Left ventricle myocardium superior (tissue), 1 donor: ENCODE results near the gene ABCC1. TPM values are rescaled to one million over a fixed set of nuclear protein-coding genes. Genes with fewer than 3 reads are reported as not detected.
"Not testable (repeated sequence)": the region's sequence is repeated elsewhere in the genome, so short reads cannot be mapped to it uniquely, and the experiment has no call there.

Source experiments
- ATAC-seq: fragments of 200-7000 bp; cut with Tn5 transposase; one replicate; pipeline ENCODE4 v1.9.1; 2020; ENCODE audit warnings: mild to moderate bottlenecking, moderate library complexity
- DNase-seq: peaks from one replicate; pipeline ENCODE4 v3.0.0-alpha.2; 2020
- intact Hi-C: fragments of 100-400 bp; cut with micrococcal nuclease; formaldehyde crosslinking; loops from one replicate; pipeline ENCODE4 v1.11.0; 2022
- total RNA-seq: library from RNA; stranded (reverse); fragmentation: NEBNext Ultra II Directional; extraction: Animal tissue kit (Norgen Biotek cat#: 25700); gene quantifications from one replicate; pipeline ENCODE4 v1.2.1, GENCODE V29; 2021
- donor health status: DM: no; HTN: yes; CAD: no; lungs with severe emphysema.

ABCC1 gene
- total RNA-seq, 1 donor from 2014 or later, result 23.2 TPM

DNA sequence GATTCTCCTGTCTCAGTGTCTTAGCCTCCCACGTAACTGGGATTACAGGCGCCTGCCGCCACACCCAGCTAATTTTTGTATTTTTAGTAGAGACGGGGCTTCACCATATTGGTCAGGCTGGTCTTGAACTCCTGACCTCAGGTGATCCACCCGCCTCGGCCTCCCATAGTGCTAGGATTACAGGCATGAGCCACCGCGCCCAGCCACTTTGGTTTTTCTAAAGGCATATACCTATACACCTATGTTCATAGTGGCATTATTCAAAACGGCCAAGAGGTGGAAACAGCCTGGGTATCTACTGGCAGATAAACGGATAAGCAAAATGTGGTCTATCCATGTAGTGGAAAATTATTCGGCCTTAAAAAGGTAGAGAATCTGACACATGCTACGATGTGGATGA is 203.6 kb downstream of the ABCC1 start:
- DNase-seq, result peak; percentile 8
- intact Hi-C loops, result not testable (repeated sequence)

DNA sequence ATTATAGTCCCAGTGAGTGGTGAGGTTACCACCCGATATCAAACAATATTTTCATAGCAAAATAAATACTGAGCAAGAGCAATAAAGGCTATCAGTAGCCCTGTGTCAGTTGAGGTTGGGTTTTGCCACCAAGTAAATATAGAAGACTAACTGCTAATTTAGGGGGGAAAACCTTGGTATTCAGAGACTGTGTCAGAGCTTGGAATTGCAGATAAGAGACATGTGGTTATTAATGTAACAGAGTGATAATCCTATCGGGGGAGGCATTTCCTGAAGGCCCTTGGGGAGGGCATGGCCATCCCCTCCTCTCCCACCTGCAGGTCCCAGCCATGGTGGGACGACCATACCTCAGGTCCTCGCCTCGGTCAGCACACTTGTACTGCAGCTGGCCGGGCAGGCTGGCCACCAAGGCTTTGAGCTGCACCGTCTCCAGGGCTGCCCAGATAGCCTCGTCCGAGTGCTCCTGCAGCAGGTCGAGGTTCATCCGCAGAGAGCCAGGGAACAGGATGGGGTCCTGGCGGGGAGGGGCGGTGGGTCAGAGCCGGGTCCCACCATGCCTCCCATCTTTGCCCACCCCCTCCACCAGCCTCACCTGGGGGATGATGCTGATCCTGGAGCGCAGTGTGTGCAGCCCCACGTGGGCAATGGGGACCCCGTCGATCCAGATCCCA is 205.0 kb downstream of the ABCC1 start:
- intact Hi-C loops, result no loop called here

More for the DNA sequence above, 203.6 kb downstream of the ABCC1 start:
- ATAC-seq, result not testable (repeated sequence)

DNA sequence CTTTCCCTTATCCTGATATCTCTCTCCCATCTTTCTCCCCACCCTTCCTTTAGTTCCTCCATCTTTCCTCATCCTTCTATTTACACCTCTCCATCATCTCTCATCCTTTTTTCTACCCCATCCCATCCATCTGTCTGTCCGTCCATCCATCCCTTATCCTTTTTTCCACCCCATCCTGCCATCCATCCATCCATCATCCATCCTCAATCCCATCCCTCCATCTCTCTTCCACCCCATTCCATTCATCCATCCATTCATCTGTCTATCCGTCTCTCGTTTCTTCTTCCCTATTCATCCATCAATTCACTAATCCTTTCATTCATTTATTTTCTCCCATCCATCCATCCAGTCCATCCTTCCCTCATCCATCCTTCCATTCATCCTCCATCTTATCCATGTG is 205.8 kb downstream of the ABCC1 start:
- no peak for ATAC-seq
- intact Hi-C loops, result no loop called here

More for the DNA sequence above, 205.0 kb downstream of the ABCC1 start:
- DNase-seq (peak; percentile 18), ATAC-seq (no peak)

DNA sequence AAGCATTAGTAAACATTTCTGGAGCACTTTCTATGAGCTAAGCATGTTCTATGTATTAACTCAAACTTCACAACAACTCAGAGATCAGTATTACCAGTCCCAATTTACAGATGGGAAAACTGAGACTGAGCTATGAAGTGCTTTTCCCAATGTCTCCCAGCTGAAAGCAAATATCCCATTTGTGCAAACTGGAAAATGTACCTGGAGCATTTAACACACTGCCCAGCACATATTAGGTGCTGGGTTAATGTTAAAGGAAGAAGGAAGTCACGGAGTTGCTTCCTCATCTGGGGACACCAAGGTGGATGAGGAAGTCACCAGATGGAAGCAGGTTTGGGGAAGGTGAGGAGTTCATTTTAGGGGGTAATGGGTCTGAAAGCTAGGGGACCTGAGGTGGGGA is 207.8 kb downstream of the ABCC1 start:
- ATAC-seq, result no peak
- intact Hi-C loops, result no loop called here
- no peak for DNase-seq

More for the DNA sequence above, 205.8 kb downstream of the ABCC1 start:
- DNase-seq, result no peak

DNA sequence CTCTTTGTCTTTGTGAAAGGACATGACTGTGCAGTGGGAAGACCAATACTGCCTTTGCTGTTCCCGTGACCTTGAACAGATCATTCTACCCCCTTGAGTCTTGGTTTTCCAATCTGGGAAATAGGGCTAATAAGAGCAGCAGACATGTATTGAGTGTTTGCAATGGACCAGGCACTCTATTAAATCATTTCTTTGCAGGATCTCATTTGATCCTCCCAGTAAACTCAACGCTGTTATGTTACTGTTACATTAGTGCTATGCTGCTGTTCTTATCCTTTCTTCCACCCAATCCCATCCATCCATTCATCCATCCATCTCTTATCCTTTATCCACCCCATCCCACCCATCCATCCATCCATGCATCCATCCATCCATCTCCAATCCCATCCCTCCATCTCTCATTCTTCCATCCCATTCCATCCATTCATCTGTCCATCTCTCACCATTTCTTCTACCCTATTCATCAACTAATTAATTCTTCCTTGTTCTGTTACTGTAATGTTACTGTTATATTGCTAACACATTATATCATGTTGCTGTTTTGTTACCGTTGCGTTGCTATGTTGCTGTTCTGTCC is 208.8 kb downstream of the ABCC1 start:
- ATAC-seq, result no peak
- intact Hi-C loops, result no loop called here
- DNase-seq, result no peak

DNA sequence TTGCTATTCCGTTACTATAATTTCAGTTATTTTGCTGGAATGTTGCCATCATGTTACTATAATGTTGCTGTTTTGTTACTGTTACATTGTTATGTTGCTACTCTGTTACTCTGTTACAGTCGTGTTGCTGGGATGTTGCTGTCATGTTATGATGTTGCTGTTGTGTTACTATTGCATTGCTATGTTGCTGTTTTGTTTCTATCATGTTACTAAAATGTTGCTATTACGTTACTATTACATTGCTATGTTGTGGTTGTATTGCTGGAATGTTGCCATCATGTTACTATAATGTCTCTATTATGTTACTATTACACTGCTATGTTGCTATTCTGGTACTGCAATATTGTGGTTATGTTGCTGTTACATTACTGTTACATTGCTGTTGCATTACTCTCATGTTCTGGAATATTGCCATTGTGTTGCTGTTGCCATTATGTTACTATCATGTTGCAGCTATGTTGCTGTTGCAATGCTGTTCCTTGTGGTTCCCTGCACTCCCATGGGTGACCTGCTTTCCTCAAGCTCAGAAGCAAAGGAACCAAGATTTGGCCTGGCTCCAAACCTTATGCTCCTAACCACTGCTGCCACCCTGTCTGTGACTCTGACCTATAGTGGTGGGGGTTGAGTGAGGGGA is 209.4 kb downstream of the ABCC1 start:
- ATAC-seq (no peak), DNase-seq (no peak)
- intact Hi-C loops, result no loop called here

DNA sequence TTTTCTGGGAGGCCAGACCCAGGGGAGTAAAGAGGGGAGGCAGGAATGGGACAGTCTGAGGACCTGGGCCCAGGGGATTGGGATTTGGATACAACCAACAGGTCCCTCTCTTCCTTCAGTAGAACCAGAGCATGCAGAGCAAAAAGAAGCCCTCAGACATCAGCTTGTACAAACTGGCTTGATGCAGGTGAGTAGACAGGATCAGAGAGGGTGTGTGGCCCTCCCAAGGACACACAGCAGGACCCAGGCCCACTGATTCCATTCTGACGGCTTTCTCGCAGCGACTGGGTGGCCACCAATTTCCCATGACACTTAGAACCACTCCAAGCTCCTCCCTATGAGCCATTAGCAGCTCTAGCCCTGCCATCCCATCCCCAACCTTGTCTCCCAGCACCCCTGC is 210.2 kb downstream of the ABCC1 start:
- ATAC-seq (no peak), DNase-seq (no peak)
- intact Hi-C loops, result no loop called here

DNA sequence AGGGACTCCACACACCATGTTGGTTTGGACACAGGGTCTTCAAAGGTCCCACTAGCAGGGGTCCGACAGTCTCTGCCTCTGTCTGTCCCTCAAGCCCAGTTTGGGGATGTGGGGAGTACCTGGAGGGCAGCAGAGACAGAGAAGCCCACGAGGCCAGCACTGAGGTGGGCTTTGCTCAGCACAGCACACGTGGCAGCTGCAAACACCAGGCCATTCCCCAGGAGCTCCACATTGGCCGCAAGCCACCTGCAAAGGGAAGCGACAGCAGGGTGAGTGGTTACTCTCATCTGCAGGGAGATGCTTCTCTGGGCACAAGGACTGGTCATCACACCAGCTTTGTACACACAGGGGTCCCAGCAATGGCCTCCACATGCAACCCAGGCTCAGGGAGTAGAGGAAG is 211.9 kb downstream of the ABCC1 start:
- ATAC-seq, result no peak
- intact Hi-C loops, result no loop called here
- DNase-seq, result no peak

DNA sequence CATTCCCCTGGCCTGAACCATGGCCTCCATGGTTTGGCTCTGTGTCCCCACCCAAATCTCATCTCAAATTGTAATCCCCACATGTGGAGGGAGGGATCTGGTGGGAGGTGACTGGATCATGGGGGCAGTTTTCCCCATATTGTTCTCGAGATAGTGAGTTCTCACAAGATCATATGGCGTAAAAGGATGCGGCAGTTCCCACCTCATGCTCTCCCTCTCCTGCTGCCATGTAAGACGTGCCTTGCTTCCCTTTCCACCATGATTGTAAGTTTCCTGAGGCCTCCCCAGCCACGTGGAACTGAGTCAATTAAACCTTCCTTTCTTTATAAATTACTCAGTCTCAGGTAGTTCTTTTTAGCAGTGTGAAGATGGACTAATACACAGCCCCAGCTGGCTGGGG is 212.4 kb downstream of the ABCC1 start:
- DNase-seq, intact Hi-C loops, ATAC-seq: not testable (repeated sequence)

DNA sequence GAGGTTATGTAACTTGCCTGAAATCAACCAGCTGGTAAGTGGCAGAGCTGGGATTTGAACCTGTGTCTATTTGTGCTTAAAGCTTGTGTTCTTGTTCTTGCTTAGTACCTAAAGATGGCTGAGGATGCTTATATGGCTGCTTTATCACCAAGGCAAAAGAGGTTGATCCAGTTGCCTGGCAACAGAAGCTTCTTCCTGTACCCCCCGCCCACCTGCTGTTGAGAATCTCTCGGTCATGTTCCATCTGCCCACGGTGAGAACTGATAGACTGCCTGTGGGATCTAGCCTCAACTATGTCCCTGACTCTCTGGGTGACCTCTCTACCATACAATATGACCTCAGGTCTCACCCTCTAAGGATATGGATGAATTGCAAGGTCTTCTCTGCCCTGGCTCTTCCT is 213.2 kb downstream of the ABCC1 start:
- DNase-seq, result no peak
- no peak for ATAC-seq
- intact Hi-C loops, result no loop called here

DNA sequence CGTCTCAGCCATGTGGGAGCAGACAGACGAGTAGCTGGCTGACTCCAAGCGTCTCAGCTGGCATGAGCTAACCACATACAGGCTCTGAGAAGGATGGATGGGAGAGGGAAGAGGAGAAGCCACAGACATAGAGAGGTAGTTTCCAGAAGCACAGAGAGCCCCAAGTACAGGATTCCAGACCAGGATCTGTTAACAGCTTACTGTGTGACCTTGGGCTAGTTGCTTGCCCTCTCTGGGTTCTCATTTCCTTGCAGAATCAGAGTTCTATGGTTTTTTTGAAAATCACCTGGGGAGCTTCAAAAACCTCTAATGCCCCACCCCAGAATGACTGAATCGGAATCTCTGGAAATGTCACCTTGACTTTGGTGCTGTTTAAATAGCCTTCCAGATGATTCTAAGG is 213.7 kb downstream of the ABCC1 start:
- DNase-seq, result no peak
- ATAC-seq, result no peak
- intact Hi-C loops, result no loop called here

DNA sequence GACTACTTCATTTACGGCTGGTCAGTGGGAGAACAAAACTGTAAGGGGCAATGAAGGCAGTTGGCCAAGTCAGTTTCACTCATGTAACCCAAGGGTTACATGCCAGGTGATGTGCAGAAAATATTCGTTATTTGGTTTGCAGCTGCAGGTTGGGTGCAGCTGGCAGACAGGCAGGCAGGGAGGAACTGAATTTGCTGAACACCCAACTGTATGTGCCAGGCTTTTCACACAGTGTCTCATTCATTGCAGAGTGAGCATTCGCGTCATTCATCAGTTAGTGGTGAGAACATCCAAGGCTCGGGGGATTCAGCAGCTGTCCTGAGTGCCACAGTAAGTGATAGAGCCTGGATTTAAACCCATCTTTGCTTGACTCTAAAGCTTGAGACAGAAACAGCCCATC is 214.2 kb downstream of the ABCC1 start:
- no peak for ATAC-seq
- intact Hi-C loops, result no loop called here

DNA sequence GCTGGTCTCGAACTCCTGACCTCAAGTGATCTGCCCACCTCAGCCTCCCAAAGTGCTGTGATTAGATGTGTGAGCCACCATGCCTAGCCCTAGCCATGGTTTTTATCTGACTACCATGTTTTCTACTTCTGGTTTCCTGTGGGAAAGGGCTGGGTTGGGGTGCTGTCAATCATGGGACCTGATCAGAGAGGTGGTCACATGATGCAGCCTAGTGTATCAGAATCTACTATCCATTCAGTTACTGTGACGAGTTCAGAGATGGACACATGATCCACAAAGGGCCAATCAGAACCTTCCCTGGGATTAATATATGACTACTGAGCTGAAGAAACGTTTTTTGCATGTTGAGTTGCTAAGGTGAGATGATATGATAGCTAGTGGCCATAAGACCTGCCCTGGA is 214.8 kb downstream of the ABCC1 start:
- no peak for DNase-seq
- no peak for ATAC-seq
- intact Hi-C loops, result no loop called here

More for the DNA sequence above, 214.2 kb downstream of the ABCC1 start:
- DNase-seq, result no peak

DNA sequence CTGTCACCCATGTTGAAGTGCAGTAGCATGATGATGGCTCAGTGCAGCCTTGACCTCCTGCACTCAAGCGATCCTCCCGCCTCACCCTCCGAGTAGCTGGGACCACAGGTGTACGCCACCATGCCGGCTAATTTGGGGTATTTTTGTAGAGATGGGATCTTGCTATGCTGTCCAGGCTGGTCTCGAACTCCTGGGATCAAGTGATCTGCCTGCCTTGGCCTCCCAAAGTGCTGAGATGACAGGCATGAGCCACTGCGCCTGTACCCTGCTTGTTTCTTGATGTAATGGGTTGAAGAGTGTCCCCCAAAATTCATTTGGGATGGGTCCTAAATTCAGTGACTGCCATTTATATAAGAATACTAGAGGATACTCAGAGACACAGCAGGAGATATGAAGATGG is 216.7 kb downstream of the ABCC1 start:
- ATAC-seq (no peak), DNase-seq (no peak)
- intact Hi-C loops, result no loop called here

DNA sequence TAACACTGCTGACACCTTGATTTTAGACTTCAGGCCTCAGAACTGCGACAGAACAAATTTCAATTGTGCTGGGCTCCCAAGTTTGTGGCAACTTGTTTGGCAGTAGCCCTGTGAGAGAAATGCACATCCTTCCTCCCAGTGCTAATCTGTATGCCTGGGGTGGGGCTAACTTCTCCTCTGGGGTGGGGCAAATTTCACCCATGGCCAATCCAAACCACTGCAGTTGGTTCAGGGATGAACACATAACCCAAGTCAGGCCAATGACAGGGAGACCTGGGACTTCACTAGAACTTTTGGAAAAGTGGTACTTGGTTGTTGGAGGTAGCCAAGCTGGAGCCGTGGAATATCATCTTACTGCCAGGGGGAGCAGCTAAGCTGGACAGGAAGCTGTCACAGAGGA is 217.5 kb downstream of the ABCC1 start:
- intact Hi-C loops, result no loop called here
- ATAC-seq, result no peak
- no peak for DNase-seq

DNA sequence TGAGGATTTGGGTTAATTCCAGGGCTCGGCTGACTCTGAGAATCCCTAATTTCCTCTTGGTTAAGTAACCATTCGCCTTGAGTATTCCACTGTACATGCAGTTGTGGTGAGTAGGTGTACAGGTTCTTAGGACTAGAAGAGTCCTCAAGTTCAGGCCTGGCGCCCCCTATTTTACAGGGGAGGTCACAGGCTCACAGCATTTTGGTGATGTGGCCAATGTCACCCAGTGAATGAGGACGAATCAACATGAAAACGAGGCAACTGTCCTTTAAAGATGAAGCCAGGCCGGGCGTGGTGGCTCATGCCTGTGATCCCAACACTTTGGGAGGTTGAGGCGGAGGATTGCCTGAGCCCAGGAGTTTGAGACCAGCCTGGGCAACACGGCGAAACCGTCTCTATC is 218.5 kb downstream of the ABCC1 start:
- intact Hi-C loops, result no loop called here
- no peak for ATAC-seq
- DNase-seq, result no peak

DNA sequence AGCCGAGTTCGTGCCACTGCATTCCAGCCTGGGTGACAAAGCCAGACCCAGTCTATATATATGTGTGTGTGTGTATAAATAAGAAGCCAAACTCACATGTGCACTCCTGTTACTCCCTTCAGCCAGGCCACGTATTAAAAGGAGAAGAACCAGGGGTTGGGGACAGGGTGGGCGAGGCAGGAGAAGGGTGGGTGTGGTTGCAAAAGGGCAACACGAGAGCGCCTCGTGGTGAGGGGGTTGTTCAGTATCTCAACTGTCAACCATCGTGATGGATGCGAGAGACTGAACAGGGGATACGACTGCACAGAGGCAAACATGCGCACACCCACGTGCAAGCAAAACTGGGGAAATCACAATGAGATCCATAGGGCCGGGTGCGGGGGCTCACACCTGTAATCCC is 219.0 kb downstream of the ABCC1 start:
- DNase-seq, result no peak
- ATAC-seq, result no peak
- intact Hi-C loops, result no loop called here

DNA sequence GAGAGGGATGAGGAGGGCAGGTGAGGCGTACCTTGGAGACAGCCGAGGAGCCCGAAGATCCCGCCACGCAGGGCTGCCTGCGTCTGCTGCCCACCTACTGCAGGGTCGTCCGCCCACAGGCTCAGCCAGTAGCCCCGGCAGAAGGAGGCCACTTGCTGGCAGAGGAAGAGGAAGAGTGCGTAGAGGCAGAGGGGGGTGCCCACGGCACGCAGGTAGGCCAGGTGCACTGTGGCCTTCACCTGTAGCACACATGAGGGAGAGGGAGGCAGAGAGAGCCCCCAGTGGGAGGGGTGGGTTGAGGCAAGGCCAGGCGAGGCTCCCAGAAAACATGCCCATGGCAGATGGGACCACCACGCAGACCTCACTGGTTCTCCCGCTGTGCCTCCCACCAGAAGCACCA is 220.2 kb downstream of the ABCC1 start:
- no peak for ATAC-seq
- no peak for DNase-seq
- intact Hi-C loops, result no loop called here

DNA sequence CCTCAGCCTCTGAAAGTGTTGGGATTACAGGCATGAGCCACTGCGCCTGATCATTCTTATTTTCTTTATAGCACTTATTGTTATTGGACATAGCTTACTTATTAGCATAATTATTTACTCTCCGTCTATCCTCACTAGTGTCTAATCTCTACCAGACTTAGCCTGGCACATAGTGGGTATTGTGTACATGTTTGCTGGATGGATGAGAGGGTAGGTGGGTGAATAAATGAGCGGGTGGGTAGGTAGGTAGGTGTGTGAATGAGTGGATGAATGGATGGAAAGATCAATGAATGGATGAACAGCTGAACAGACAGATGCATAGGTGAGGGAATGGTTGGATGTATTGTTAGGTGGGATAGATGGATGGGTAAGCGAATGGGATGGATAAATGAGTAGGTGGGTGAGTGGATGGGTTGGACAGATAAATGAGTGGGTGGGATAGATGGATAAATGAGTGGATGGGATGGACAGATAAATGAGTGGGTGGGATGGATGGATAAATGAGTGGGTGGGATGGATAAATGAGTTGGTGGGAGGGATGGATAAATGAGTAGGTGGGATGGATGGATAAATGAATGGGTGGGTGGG is 222.0 kb downstream of the ABCC1 start:
- DNase-seq, result no peak
- no peak for ATAC-seq
- intact Hi-C loops, result no loop called here

DNA sequence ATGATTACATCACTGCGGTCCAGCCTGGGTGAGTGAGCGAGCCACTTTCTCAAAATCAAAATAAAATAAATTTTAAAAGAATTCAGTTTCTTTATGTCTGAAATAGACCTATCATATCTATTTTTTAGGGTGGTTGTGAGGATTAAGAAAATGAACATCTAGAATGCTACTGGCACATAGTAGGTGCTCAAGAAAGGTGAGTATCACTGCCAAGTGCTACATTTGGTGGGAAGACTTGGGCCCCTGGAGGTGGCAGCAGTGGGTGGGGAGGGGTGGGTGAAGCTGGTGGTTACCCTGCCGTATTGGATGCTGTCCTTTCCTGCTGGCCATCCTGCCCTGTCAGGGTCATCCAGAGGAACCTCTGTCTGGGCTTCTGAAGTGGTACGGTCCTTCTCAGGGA is 223.6 kb downstream of the ABCC1 start:
- intact Hi-C loops, result no loop called here
- DNase-seq (no peak), ATAC-seq (no peak)

DNA sequence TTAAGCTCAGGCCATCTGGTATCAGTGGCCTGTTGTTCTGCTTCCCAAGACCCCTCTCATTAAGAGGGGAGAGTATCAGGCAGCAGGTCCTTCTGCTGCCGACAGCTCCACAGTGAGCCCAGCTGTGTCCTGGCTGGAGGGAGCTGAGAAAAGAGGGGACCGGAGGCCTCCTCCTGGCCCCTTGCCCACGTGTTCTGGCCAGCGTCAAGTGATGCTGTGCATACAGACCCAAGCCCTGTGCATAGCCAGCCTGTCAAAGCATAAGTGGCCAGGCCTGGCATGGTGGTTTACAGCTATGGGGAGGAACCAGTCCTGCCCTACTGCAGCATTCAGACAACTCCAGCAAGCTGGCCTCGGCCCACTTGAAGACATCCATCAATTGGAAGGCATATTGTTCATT is 225.9 kb downstream of the ABCC1 start:
- ATAC-seq (peak; percentile 93), DNase-seq (peak; percentile 69)
- intact Hi-C loops, result no loop called here
